HG02870 (cell line): ENCODE data around the gene ZNF146.
"Not testable (repeated sequence)": the region's sequence is repeated elsewhere in the genome, so short reads cannot be mapped to it uniquely, and the experiment has no call there.

Experiments used
- ATAC-seq: cut with Tn5 transposase; IDR thresholded peaks from one replicate; pipeline ENCODE4 v1.9.1; 2021; ENCODE audit warnings: mild to moderate bottlenecking, moderate library complexity; ENCODE audit not compliant: unreplicated experiment

Gene ZNF146

GRCh38 chr19:36233626-36234025 is 18.7 kb downstream of the ZNF146 start:
- not testable (repeated sequence) for ATAC-seq

GRCh38 chr19:36236304-36236945 is 21.5 kb downstream of the ZNF146 start:
- ATAC-seq: no peak

- ATAC-seq: no peak
Observed at GRCh38 chr19:36236946-36237310, 22.0 kb downstream of the ZNF146 start.

- no peak for ATAC-seq
Observed at GRCh38 chr19:36244066-36244465, 29.2 kb downstream of the ZNF146 start.

- ATAC-seq: no peak
Observed at GRCh38 chr19:36245210-36246005, 30.5 kb downstream of the ZNF146 start.

GRCh38 chr19:36246006-36246481 is 31.1 kb downstream of the ZNF146 start:
- ATAC-seq: no peak

GRCh38 chr19:36252047-36252446 is 37.1 kb downstream of the ZNF146 start:
- no peak for ATAC-seq

GRCh38 chr19:36254848-36255247 is 39.9 kb downstream of the ZNF146 start:
- ATAC-seq: no peak

GRCh38 chr19:36255316-36255715 is 40.4 kb downstream of the ZNF146 start:
- ATAC-seq: no peak

GRCh38 chr19:36256064-36256463 is 41.2 kb downstream of the ZNF146 start:
- ATAC-seq: no peak

GRCh38 chr19:36256853-36257519 is 42.1 kb downstream of the ZNF146 start:
- no peak for ATAC-seq

GRCh38 chr19:36257520-36257876 is 42.6 kb downstream of the ZNF146 start:
- ATAC-seq: no peak

GRCh38 chr19:36258028-36258875 is 43.3 kb downstream of the ZNF146 start:
- ATAC-seq: no peak

GRCh38 chr19:36259211-36259610 is 44.3 kb downstream of the ZNF146 start:
- no peak for ATAC-seq

- ATAC-seq: no peak
Observed at GRCh38 chr19:36265064-36265463, 50.2 kb downstream of the ZNF146 start.

GRCh38 chr19:36265856-36266374 is 51.0 kb downstream of the ZNF146 start:
- no peak for ATAC-seq

- ATAC-seq: no peak
Observed at GRCh38 chr19:36266375-36266961, 51.6 kb downstream of the ZNF146 start.

- ATAC-seq: no peak
Observed at GRCh38 chr19:36267061-36267845, 52.3 kb downstream of the ZNF146 start.

GRCh38 chr19:36268081-36268480 is 53.2 kb downstream of the ZNF146 start:
- ATAC-seq: not testable (repeated sequence)

GRCh38 chr19:36268591-36268990 is 53.7 kb downstream of the ZNF146 start:
- not testable (repeated sequence) for ATAC-seq
